Keratinocyte (primary cell): ENCODE measurements around the gene SACM1L. TPM values are rescaled to one million over a fixed set of nuclear protein-coding genes. Genes with fewer than 3 reads are reported as not detected.

Experiments used
- DNase-seq: peaks from one replicate; pipeline ENCODE4 v3.0.0-alpha.2; 2011; ENCODE audit warnings: low read depth, missing footprints, low spot score
- FAIRE-seq: peaks from 2 replicates; lab custom pipeline; 2011; peaks lifted over from hg19 to GRCh38; lab: Jason Lieb, UNC
- H2AFZ ChIP-seq: 2 replicates; pipeline ENCODE4 v1.6.0; 2012; ENCODE audit warnings: low read length, control low read depth, inconsistent platforms; ENCODE audit not compliant: control insufficient read depth
- H3K27ac ChIP-seq: 2 replicates; pipeline ENCODE4 v1.5.1; 2011; ENCODE audit warnings: low read length; ENCODE audit not compliant: control insufficient read depth, insufficient read depth
- H3K27me3 ChIP-seq: 3 replicates; pipeline ENCODE4 v1.6.0; 2011; ENCODE audit warnings: low read length; ENCODE audit not compliant: control insufficient read depth, insufficient read depth; ENCODE audit errors: extremely low read depth
- H3K36me3 ChIP-seq, 2 experiments: 2 replicates in 1 of 2; 3 replicates in 1 of 2; pipeline ENCODE4 v1.5.1; 2011; ENCODE audit warnings: low read length in 2 of 2, mild to moderate bottlenecking in 1 of 2; ENCODE audit not compliant: control insufficient read depth in 2 of 2, insufficient read depth in 2 of 2; ENCODE audit errors: extremely low read depth in 1 of 2
- H3K4me1 ChIP-seq: 3 replicates; pipeline ENCODE4 v1.5.1; 2011; ENCODE audit warnings: low read length; ENCODE audit not compliant: control insufficient read depth, insufficient read depth; ENCODE audit errors: extremely low read depth
- H3K4me2 ChIP-seq: 3 replicates; pipeline ENCODE4 v1.6.0; 2011; ENCODE audit warnings: low read depth, low read length; ENCODE audit not compliant: control insufficient read depth, insufficient read depth; ENCODE audit errors: extremely low read depth
- H3K4me3 ChIP-seq, 3 experiments: fragments of 200-600 bp in 1 of 3; sonication (generic) in 1 of 3; 2 replicates in 2 of 3; 3 replicates in 1 of 3; pipeline ENCODE4 v1.5.1; 2011 to 2016; ENCODE audit warnings: low read length in 3 of 3, mild to moderate bottlenecking in 3 of 3, control low read depth in 2 of 3, inconsistent platforms in 1 of 3, low read depth in 1 of 3, mixed read lengths in 1 of 3, mixed run types in 1 of 3, moderate library complexity in 1 of 3; ENCODE audit not compliant: control insufficient read depth in 2 of 3, insufficient read depth in 2 of 3; ENCODE audit errors: extremely low read depth in 1 of 3
- H3K79me2 ChIP-seq: 2 replicates; pipeline ENCODE4 v1.6.0; 2012; ENCODE audit warnings: low read length; ENCODE audit not compliant: control insufficient read depth, insufficient read depth
- H3K9ac ChIP-seq: 3 replicates; pipeline ENCODE4 v1.6.0; 2011; ENCODE audit warnings: low read length; ENCODE audit not compliant: control insufficient read depth, insufficient read depth; ENCODE audit errors: extremely low read depth
- H3K9me1 ChIP-seq: 3 replicates; pipeline ENCODE4 v1.6.0; 2011; ENCODE audit warnings: low read length; ENCODE audit not compliant: control insufficient read depth, insufficient read depth; ENCODE audit errors: extremely low read depth
- H3K9me3 ChIP-seq: 2 replicates; pipeline ENCODE4 v1.5.1; 2012; ENCODE audit warnings: low read depth, low read length; ENCODE audit not compliant: control insufficient read depth
- H4K20me1 ChIP-seq: 3 replicates; pipeline ENCODE4 v1.6.0; 2011; ENCODE audit warnings: low read length; ENCODE audit not compliant: control insufficient read depth, insufficient read depth; ENCODE audit errors: extremely low read depth
- EZH2 ChIP-seq: IDR thresholded peaks from one replicate; pipeline ENCODE4 v1.6.1; 2012; ENCODE audit warnings: inconsistent platforms, mild to moderate bottlenecking, low read length, moderate library complexity
- dilution Hi-C: fragments of 300-500 bp; cut with MboI; formaldehyde crosslinking; loops from one replicate; pipeline ENCODE4 v1.7.0; 2020; ENCODE audit warnings: low sequenced_read_pairs; ENCODE audit not compliant: extremely low pct_ligation_motif_present
- polyA plus RNA-seq, 5 experiments: library from polyadenylated mRNA; depleted of rRNA in 3 of 5; stranded (reverse) in 3 of 5; stranded (forward) in 1 of 5; unstranded in 1 of 5; fragments of >200 nt; gene quantifications; 1 replicate in 1 of 5; 2 replicates in 3 of 5; 3 replicates in 1 of 5; pipeline versions ENCODE4 v1.2.1 to v1.2.3, GENCODE V29; 2011 to 2012; ENCODE audit warnings: missing spikeins in 2 of 5, low read depth in 1 of 5, low replicate concordance in 1 of 5
- TF ChIP-seq, protein P1 (sequence below), 3 experiments: IDR thresholded peaks in 1 of 3; conservative IDR thresholded peaks in 1 of 3; optimal IDR thresholded peaks in 1 of 3; 2 replicates in 2 of 3; 3 replicates in 1 of 3; pipeline versions ENCODE3 to v1.5.1; 2011; ENCODE audit warnings: low read length in 3 of 3, mild to moderate bottlenecking in 3 of 3, moderate library complexity in 2 of 3, control low read depth in 1 of 3, inconsistent platforms in 1 of 3; ENCODE audit not compliant: insufficient read depth in 2 of 3; ENCODE audit errors: extremely low read depth in 1 of 3

Gene SACM1L
- polyA plus RNA-seq, 1 donor (not counting 4 experiments of a cell fraction or from before 2014, with no cell fraction given) = 44.3 TPM

DNA sequence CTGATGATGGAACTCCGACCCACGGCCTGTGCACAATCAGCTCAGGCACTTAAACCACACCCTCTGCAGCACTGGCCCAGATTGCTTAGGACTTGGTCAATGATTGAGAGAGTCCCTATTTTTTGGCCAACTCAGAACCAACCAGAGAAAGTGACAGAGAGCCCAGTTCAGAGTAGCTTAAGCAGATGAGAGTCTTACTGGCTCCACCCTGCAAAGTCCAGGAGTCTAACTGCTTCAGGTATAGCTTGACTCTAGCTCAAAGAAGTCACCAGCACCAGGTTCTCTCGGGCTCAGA lies 87.1 kb downstream of the SACM1L start:
- dilution Hi-C loops = no loop called here
- Histone ChIP-seq H2AFZ (no peak overlapping the region), H3K27ac (no peak overlapping the region), H3K36me3 (no peaks in the 10 kb centered on the region), H4K20me1 (no peaks in the 10 kb centered on the region), H3K4me3 (no peak overlapping the region), H3K9me3 (no peaks in the 10 kb centered on the region), H3K9ac (no peak overlapping the region), H3K79me2 (no peaks in the 10 kb centered on the region), H3K4me2 (no peak overlapping the region), H3K9me1 (no peaks in the 10 kb centered on the region), H3K4me1 (no peaks in the 10 kb centered on the region), H3K27me3 (peaks cover 30% of the 10 kb centered on the region)
- no peak for FAIRE-seq
- no peak for DNase-seq
- TF ChIP-seq EZH2 = no peak
- TF ChIP-seq, protein P1, sequence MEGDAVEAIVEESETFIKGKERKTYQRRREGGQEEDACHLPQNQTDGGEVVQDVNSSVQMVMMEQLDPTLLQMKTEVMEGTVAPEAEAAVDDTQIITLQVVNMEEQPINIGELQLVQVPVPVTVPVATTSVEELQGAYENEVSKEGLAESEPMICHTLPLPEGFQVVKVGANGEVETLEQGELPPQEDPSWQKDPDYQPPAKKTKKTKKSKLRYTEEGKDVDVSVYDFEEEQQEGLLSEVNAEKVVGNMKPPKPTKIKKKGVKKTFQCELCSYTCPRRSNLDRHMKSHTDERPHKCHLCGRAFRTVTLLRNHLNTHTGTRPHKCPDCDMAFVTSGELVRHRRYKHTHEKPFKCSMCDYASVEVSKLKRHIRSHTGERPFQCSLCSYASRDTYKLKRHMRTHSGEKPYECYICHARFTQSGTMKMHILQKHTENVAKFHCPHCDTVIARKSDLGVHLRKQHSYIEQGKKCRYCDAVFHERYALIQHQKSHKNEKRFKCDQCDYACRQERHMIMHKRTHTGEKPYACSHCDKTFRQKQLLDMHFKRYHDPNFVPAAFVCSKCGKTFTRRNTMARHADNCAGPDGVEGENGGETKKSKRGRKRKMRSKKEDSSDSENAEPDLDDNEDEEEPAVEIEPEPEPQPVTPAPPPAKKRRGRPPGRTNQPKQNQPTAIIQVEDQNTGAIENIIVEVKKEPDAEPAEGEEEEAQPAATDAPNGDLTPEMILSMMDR (optimal IDR thresholded peaks at IDR 0.05 in 1 of 3, IDR thresholded peaks at IDR 0.05 in 1 of 3, conservative IDR thresholded peaks at IDR 0.05 in 1 of 3; ENCODE audit: extremely low read depth in 1 of 3, insufficient read depth in 2 of 3, low read length in 3 of 3) = no peak

DNA sequence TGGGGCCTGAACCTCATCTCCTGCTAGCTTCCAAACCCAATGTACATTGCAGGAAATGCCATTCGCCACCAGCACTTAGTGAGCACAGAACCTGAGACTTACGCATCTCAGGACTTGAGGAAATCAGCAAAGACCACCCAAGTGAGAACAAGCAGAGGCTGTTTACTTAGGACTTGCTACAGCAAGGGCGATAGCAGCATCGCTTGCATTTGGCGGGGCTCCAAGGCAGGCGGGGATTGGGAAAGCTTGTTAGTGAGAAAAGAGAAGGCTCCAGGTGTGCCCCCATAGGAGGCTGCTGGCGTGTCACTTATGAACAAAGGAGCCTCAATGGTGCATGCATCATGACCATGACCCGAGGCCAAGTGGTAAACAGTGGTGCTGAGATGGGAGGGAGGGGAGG lies 87.4 kb downstream of the SACM1L start:
- no peaks in the 10 kb centered on the region for H3K9me1 ChIP-seq
- TF ChIP-seq, protein P1 (optimal IDR thresholded peaks at IDR 0.05 in 1 of 3, IDR thresholded peaks at IDR 0.05 in 1 of 3, conservative IDR thresholded peaks at IDR 0.05 in 1 of 3; ENCODE audit: extremely low read depth in 1 of 3, insufficient read depth in 2 of 3, low read length in 3 of 3) = no peak
- no peak for TF ChIP-seq EZH2
- no peaks in the 10 kb centered on the region for H3K9me3 ChIP-seq
- H3K79me2 ChIP-seq = no peaks in the 10 kb centered on the region
- DNase-seq = no peak
- peaks cover 34% of the 10 kb centered on the region for H3K27me3 ChIP-seq
- H3K9ac ChIP-seq = no peak overlapping the region
- dilution Hi-C loops = no loop called here
- H3K27ac ChIP-seq = no peak overlapping the region
- no peak overlapping the region for H2AFZ ChIP-seq
- no peak for FAIRE-seq
- no peak overlapping the region for H3K4me3 ChIP-seq
- H3K4me1 ChIP-seq = no peaks in the 10 kb centered on the region
- H3K4me2 ChIP-seq = no peak overlapping the region
- no peaks in the 10 kb centered on the region for H3K36me3 ChIP-seq
- H4K20me1 ChIP-seq = no peaks in the 10 kb centered on the region
